ENCODE data around the gene FLCN.
"Not testable (repeated sequence)": the region's sequence is repeated elsewhere in the genome, so short reads cannot be mapped to it uniquely, and the experiment has no call there.

The FLCN gene

GRCh38 chr17:17213775-17214174 lies 23.2 kb downstream of the FLCN start:
- DNase-seq (ENCODE audit: low spot score), result no peak

GRCh38 chr17:17207998-17208397 lies 29.0 kb downstream of the FLCN start:
- no peak for DNase-seq (ENCODE audit: low spot score)

GRCh38 chr17:17206913-17207335 lies 30.0 kb downstream of the FLCN start:
- no peak for DNase-seq (ENCODE audit: low spot score)

GRCh38 chr17:17206124-17206912 lies 30.6 kb downstream of the FLCN start, which contains the start of gene PLD6:
TSS of gene PLD6 (minus strand) at chr17:17206333. CDS start at chr17:17206286, 47 bp downstream.
- DNase-seq (ENCODE audit: low spot score), result peak; percentile 67

GRCh38 chr17:17205368-17206123 lies 31.4 kb downstream of the FLCN start:
- DNase-seq (ENCODE audit: low spot score), result no peak

- no peak for DNase-seq (ENCODE audit: low spot score)
Measured at GRCh38 chr17:17204635-17205231, 32.2 kb downstream of the FLCN start.

GRCh38 chr17:17204041-17204591 lies 32.9 kb downstream of the FLCN start:
- peak; percentile 81 for DNase-seq (ENCODE audit: low spot score)

GRCh38 chr17:17203173-17203730 lies 33.7 kb downstream of the FLCN start:
- no peak for DNase-seq (ENCODE audit: low spot score)

DNA sequence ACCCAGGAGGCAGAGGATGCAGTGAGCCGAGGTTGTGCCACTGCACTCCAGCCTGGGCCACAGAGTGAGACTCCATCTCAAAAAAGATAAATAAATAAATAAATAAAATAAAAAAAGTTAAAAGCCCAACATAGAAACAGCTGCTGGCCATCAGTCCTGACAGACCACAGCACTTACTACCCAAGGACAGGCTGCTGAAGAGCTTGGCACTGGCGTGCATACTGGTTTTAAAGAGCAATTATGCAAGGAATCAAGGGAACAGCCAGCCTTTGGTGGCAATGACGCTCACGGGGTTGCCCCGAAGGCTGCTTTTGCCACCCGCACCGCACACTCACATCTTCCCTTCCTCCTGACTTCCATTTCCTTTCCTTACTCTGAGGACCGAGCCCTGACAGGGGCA lies 35.1 kb downstream of the FLCN start:
- no peak for DNase-seq (ENCODE audit: low spot score)

GRCh38 chr17:17201271-17201670 lies 35.7 kb downstream of the FLCN start:
- no peak for DNase-seq (ENCODE audit: low spot score)

DNA sequence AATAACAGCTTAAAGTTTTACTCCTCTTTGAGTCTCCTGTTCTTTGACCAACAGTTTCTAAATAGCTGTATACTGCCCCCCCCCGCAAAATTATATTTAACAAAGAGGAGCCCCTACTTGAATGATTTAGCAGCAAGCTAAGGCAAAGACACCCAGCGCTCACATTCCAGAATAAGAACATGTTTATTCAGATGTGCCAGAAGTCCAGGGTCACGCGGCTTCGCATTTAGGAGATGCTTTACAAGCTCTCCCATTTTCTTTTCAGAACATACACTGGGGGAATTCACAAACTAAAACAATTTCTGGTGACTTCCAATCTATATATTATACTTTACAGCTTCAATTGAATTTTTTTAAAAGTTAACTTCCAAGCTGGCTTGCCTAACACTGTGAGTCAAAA lies 36.1 kb downstream of the FLCN start:
- DNase-seq (ENCODE audit: low spot score), result no peak

DNA sequence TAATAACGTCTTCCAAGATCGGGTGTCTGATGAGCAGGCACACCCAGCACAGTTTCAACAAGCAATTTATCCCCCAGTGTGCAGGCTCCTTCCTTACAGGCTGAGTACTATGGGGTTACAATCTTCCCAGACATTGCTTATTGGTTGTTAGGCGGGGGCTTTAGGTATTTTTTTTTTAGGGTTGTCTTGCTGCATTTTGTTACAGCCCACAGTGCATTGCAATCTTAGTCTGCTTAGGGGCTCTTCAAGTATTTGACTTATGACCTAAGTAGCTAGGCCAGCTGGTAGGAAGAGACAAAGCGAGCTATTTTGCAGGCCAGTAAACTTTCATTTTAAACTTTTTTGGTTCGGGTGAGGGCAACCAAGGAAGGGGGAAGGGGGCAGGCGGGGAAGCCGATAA lies 36.7 kb downstream of the FLCN start:
- no peak for DNase-seq (ENCODE audit: low spot score)

DNA sequence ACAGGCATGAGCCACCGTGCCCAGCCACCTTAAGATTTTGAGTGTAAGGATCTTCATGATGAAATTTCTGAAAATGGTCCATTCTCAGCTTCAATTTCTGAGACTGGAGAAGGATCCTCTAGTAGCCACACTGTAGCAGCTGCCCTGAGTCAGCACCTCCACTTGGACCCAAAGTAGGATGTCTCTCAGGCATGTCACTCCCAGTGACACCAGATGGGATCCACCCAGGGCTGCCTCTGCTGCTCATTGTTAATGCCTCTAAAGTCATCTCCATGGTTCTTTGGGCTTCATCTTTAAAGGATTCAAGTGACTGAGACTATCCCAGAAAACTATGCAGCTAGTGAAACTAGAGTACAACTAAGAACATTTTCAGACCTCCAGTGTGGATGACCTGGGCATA lies 38.7 kb downstream of the FLCN start:
- DNase-seq (ENCODE audit: low spot score), result no peak

DNA sequence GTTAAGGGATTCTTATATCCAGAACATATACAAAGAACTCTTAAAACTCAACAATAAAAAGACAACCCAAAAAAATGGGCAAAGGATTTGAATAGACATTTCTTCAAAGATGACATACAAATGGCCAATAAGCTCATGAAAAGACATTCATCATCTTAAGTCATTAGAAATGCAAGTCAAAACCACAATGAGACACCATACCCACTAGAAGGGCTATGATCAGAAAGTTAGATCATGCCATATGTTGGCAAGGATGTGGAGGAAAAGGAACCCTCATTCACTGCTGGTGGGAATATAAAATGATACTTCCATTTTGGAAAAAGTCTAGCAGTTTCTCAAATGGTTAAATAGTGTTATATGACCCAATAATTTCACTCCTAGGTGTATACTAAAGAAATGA lies 40.2 kb downstream of the FLCN start:
- no peak for DNase-seq (ENCODE audit: low spot score)

GRCh38 chr17:17195466-17195865 lies 41.5 kb downstream of the FLCN start:
- DNase-seq (ENCODE audit: low spot score), result not testable (repeated sequence)

DNA sequence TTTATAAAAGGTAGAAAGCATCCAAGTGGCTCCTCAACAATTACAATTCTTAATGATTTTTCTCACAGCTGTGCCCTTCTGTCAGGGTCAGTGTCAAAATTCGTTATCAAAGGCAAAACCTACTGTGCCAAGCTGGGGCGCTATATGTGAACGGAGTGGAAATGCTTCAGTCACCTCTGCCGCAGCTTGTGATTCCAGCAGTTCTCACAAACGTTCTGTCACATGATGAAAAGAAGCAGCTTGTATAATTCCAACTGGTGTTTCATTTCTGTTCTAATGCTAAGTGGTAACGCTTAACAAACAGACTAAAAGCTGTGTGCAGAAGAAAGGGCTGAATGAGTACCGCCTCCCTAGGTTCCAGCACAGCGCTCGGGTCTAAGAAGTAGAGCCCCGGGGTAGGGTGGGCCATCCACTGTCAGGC lies 45.0 kb downstream of the FLCN start:
- peak; percentile 29 for DNase-seq (ENCODE audit: low spot score)

DNA sequence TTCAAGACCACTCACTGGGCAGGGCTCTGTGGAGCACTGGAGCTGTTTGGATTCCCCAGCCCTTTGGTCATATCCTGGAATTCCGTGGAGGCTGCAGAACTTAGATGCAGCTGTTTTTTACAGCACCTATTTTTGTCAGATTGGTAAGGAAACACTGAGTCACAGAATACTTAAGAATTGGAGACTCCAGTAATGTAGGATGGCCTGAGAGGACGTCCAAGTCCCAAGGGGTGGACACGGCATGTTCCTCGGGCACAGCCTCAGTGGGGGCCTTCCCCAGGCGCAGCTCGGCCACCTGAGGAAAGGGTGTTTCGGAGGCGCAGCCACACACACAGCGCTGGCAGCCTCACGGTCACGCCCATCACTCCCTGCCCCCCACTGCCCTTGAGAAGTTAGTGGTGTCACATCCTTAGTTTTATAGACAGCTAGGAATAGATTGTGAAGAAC lies 45.6 kb downstream of the FLCN start:
- no peak for DNase-seq (ENCODE audit: low spot score)

DNA sequence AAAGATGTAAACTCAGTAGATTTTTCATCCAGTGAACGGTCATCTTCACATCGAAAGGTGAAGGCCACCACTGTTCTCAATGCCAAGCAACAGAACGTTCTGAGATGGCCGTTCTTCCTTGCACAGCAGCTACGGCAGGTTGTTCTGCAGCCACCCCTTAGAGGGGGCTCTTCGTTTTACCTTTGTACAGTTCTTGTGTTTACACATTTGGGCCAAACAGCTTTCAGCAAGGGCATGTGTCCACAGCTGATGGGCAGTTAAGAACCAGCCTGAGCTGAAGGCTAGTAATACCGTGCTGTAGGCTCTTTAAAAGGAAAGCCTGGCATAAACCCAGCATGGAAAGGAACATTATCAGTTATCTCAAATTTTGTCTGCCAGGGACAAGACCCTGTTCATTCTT lies 46.8 kb downstream of the FLCN start:
- DNase-seq (ENCODE audit: low spot score), result no peak

DNA sequence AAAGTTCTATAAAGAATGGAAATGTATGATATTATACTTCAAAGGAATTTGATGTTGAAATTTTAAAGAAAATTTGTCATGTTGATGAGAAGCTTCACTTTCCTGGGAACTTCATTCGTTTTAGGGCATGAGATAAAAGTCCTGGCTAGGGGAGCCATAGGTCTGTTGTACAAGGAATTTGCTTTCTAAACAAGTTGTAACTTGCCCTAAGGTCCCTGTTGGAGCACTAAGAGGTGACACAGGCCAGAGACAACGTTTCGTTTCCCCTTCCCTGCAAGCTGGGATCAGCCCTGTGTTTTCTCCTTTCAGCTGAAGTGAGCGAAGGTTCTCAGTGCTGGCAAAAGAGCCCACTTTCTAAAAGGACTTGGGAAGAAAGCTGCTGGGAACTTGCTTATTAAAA lies 47.4 kb downstream of the FLCN start:
- no peak for DNase-seq (ENCODE audit: low spot score)

GRCh38 chr17:17188586-17188985 lies 48.4 kb downstream of the FLCN start:
- no peak for DNase-seq (ENCODE audit: low spot score)

DNA sequence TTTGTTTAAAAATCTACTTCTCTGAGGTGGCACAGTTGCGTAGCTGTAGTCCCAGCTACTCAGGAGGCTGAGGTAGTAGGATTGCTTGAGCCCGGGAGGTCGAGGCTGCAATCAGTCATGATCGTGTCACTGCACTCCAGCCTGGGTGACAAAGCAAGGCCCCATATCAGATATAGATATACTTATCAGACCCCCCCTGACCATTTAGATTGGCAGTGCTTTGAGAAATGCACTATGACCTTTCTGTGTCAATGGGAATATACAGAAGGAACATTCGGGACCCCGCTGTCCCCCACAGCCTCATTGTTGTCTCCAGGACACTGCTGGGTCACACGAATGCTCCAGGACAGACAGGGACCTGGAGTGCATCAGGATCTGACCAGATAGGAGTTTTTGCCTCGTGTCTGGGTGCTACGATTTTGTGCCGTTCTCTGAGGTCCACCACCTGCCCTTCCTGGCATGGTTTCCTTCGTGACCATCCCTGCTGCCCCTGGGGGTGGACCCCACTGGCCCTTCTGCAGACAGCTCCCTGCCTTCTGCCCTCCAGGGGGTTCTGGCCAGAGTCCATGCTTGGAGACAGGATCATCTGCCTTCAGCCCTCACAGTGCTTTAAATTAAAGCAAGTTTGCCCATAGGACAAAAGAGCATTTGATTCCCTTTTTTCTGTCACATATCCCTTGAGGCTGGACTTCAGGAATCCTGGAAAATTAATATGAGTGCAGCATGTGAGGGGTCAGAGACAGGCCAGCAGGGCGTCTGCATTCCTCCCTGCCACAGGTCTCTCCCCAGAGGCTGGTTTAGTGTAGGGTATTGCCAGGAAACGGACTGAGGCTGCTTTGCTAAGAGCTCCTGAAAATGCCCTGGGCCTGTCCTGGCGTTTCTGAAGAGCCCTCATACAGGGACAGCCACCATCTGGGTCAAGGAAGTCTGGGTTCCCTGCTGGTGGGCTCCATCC lies 50.1 kb downstream of the FLCN start:
- DNase-seq (ENCODE audit: low spot score), result no peak

Measured in Ammon's horn (tissue), 1 donor.